DMS153 treated with DMSO at 0.1 percent for 48 hours (cell line): Measurements from ENCODE around the gene HSPA8.

ENCODE experiments used
- DNase-seq: peaks from one replicate; lab custom pipeline; 2025; ENCODE audit not compliant: unreplicated experiment; lab: John Stamatoyannopoulos, UW

Gene HSPA8

GRCh38 chr11:123051146-123051545 is 10.8 kb downstream of the HSPA8 start:
- no peak for DNase-seq

GRCh38 chr11:123047947-123048293 is 14.0 kb downstream of the HSPA8 start:
- no peak for DNase-seq

GRCh38 chr11:123047266-123047946 is 14.5 kb downstream of the HSPA8 start:
- no peak for DNase-seq

GRCh38 chr11:123046473-123047259 is 15.3 kb downstream of the HSPA8 start:
- DNase-seq: no peak

GRCh38 chr11:123045101-123045500 is 16.8 kb downstream of the HSPA8 start:
- DNase-seq: no peak

- DNase-seq: no peak
Observed at GRCh38 chr11:123041185-123041584, 20.8 kb downstream of the HSPA8 start.

- DNase-seq: no peak
Observed at GRCh38 chr11:123040111-123040432, 21.9 kb downstream of the HSPA8 start.

- DNase-seq: no peak
Observed at GRCh38 chr11:123035831-123036230, 26.1 kb downstream of the HSPA8 start.

- DNase-seq: no peak
Observed at GRCh38 chr11:123034597-123034996, 27.3 kb downstream of the HSPA8 start.

- no peak for DNase-seq
Observed at GRCh38 chr11:123033895-123034294, 28.0 kb downstream of the HSPA8 start.

GRCh38 chr11:123030517-123030916 is 31.4 kb downstream of the HSPA8 start:
- no peak for DNase-seq

- DNase-seq: peak; percentile 73
Observed at GRCh38 chr11:123020968-123021367, 41.0 kb downstream of the HSPA8 start.

- DNase-seq: no peak
Observed at GRCh38 chr11:123018702-123019101, 43.2 kb downstream of the HSPA8 start.

- DNase-seq: no peak
Observed at GRCh38 chr11:123011510-123011909, 50.4 kb downstream of the HSPA8 start.
